HCT116 (cell line): ENCODE measurements around the gene RET. TPM values are rescaled to one million over a fixed set of nuclear protein-coding genes. Genes with fewer than 3 reads are reported as not detected.

Experiments
- ATAC-seq: fragments of 200-7000 bp; cut with Tn5 transposase; 2 replicates; pipeline ENCODE4 v1.9.1; 2020; ENCODE audit warnings: mild to moderate bottlenecking, moderate library complexity
- BruUV-seq: library from RNA; stranded (reverse); fragments of 400-500 nt; replicated peaks from 2 replicates; lab custom pipeline; 2021; lab: Mats Ljungman, UMichigan
- CTCF ChIA-PET: fragments of 300-600 bp; sonication (Branson Sonifier 250); formaldehyde crosslinking; loops from one replicate; lab custom pipeline; 2021; ENCODE audit warnings: antibody characterized with exemption; lab: Charles Lee
- POLR2A ChIA-PET: fragments of 300-600, 350-600 bp; sonication (Branson Sonifier 250); formaldehyde crosslinking; loops from one replicate; lab custom pipeline; 2021; ENCODE audit warnings: antibody characterized with exemption; lab: Charles Lee
- RAD21 ChIA-PET, 2 experiments: fragments of 300-600 bp; sonication (Branson Sonifier 250); formaldehyde crosslinking; loops; one replicate each; lab custom pipeline; 2023; ENCODE audit warnings: low total read pairs in 2 of 2; ENCODE audit not compliant: uncharacterized antibody in 2 of 2, unreplicated experiment in 2 of 2, low non-redundant PET in 1 of 2; lab: Charles Lee
- DNase-seq: peaks from one replicate; pipeline ENCODE4 v3.0.0-alpha.2; 2010; ENCODE audit warnings: low read depth, low spot score
- H2AFZ ChIP-seq: fragments of 200-600 bp; shearing (Covaris generic), sonication (generic); 2 replicates; pipeline ENCODE4 v1.6.1; 2017; ENCODE audit warnings: low read depth, mixed run types, mixed read lengths, antibody characterized with exemption, low read length; ENCODE audit not compliant: poor library complexity, severe bottlenecking
- H3K27ac ChIP-seq: 2 replicates; pipeline ENCODE4 v1.5.1; 2012; ENCODE audit warnings: low read depth, low read length
- H3K27me3 ChIP-seq: fragments of 200-600 bp; sonication (generic); 2 replicates; pipeline ENCODE4 v1.6.1; 2016; ENCODE audit warnings: mixed run types, low read length, mixed read lengths; ENCODE audit not compliant: insufficient read depth
- H3K36me3 ChIP-seq, 2 experiments: fragments of 200-500 bp in 1 of 2; fragments of 200-600 bp in 1 of 2; sonication (Bioruptor generic) in 1 of 2; sonication (generic) in 1 of 2; 2 replicates each; pipeline versions ENCODE4 v1.5.1 to v1.6.1; 2014 to 2016; ENCODE audit warnings: low read length in 2 of 2, inconsistent platforms in 1 of 2, mixed read lengths in 1 of 2, mixed run types in 1 of 2; ENCODE audit not compliant: insufficient read depth in 2 of 2, control insufficient read depth in 1 of 2
- H3K4me1 ChIP-seq, 2 experiments: fragments of 200-600 bp in 1 of 2; sonication (generic) in 1 of 2; 2 replicates each; pipeline versions ENCODE4 v1.5.1 to v1.6.1; 2012 to 2017; ENCODE audit warnings: low read length in 2 of 2, inconsistent platforms in 1 of 2, mild to moderate bottlenecking in 1 of 2, mixed read lengths in 1 of 2, mixed run types in 1 of 2, moderate library complexity in 1 of 2; ENCODE audit not compliant: insufficient read depth in 2 of 2, control insufficient read depth in 1 of 2
- H3K4me2 ChIP-seq: fragments of 200-600 bp; sonication (generic); 2 replicates; pipeline ENCODE4 v1.6.1; 2017; ENCODE audit warnings: mixed run types, low read length, mixed read lengths
- H3K4me3 ChIP-seq, 2 experiments: fragments of 200-600 bp in 1 of 2; sonication (generic) in 1 of 2; replicated peaks in 1 of 2; 2 replicates each; pipeline ENCODE4 v1.5.1; 2011 to 2016; ENCODE audit warnings: low read length in 2 of 2, control low read depth in 1 of 2, low read depth in 1 of 2, mild to moderate bottlenecking in 1 of 2, mixed read lengths in 1 of 2, mixed run types in 1 of 2
- H3K79me2 ChIP-seq: fragments of 200-600 bp; sonication (generic); 2 replicates; pipeline ENCODE4 v1.6.1; 2017; ENCODE audit warnings: mild to moderate bottlenecking, mixed run types, low read length, moderate library complexity, mixed read lengths; ENCODE audit not compliant: insufficient read depth
- H3K9ac ChIP-seq: fragments of 200-600 bp; sonication (generic); 2 replicates; pipeline ENCODE4 v1.6.1; 2016; ENCODE audit warnings: low read length, mixed read lengths
- H3K9me2 ChIP-seq: fragments of 200-600 bp; sonication (generic), shearing (Covaris generic); 2 replicates; pipeline ENCODE4 v1.6.1; 2017; ENCODE audit warnings: mixed run types, mild to moderate bottlenecking, moderate library complexity; ENCODE audit not compliant: insufficient read depth
- H3K9me3 ChIP-seq, 2 experiments: fragments of 200-500 bp in 1 of 2; fragments of 200-600 bp in 1 of 2; sonication (Bioruptor generic) in 1 of 2; sonication (generic) in 1 of 2; 2 replicates each; pipeline ENCODE4 v1.6.1; 2014 to 2017; ENCODE audit warnings: low read length in 2 of 2, mixed read lengths in 2 of 2, inconsistent platforms in 1 of 2, low read depth in 1 of 2, mild to moderate bottlenecking in 1 of 2, mixed run types in 1 of 2, moderate library complexity in 1 of 2; ENCODE audit not compliant: control insufficient read depth in 1 of 2, insufficient read depth in 1 of 2
- H4K20me1 ChIP-seq: fragments of 200-600 bp; sonication (generic), shearing (Covaris generic); 2 replicates; pipeline ENCODE4 v1.6.1; 2017; ENCODE audit warnings: mixed run types, mild to moderate bottlenecking, moderate library complexity; ENCODE audit not compliant: insufficient read depth
- CEBPB ChIP-seq: IDR thresholded peaks from 2 replicates; pipeline ENCODE4 v1.6.1; 2012; ENCODE audit warnings: low read depth
- ELF1 ChIP-seq: IDR thresholded peaks from 2 replicates; pipeline ENCODE4 v1.6.1; 2012; ENCODE audit warnings: low read depth, borderline replicate concordance
- EZH2 ChIP-seq: fragments of 200-600 bp; sonication (generic); IDR thresholded peaks from 2 replicates; pipeline ENCODE4 v1.6.1; 2017; ENCODE audit warnings: antibody characterized with exemption, mixed run types
- EZH2phosphoT487 ChIP-seq: fragments of 200-600 bp; IDR thresholded peaks from 2 replicates; pipeline ENCODE4 v1.6.1; 2018; ENCODE audit warnings: antibody characterized with exemption, borderline replicate concordance
- FOSL1 ChIP-seq: IDR thresholded peaks from 2 replicates; pipeline ENCODE4 v1.6.1; 2012; ENCODE audit warnings: low read depth
- JUND ChIP-seq: IDR thresholded peaks from 2 replicates; pipeline ENCODE4 v1.6.1; 2012
- RAD21 ChIP-seq: IDR thresholded peaks from 2 replicates; pipeline ENCODE4 v1.6.1; 2012; ENCODE audit warnings: low read depth, mild to moderate bottlenecking
- SIN3A ChIP-seq: IDR thresholded peaks from 2 replicates; pipeline ENCODE4 v1.6.1; 2012; ENCODE audit warnings: low read depth
- SP1 ChIP-seq: IDR thresholded peaks from 2 replicates; pipeline ENCODE4 v1.6.1; 2012; ENCODE audit warnings: low read depth
- SRF ChIP-seq: IDR thresholded peaks from 2 replicates; pipeline ENCODE4 v1.6.1; 2012; ENCODE audit warnings: low read depth
- TCF7L2 ChIP-seq: IDR thresholded peaks from 2 replicates; pipeline ENCODE4 v1.7.0; 2011; ENCODE audit warnings: borderline replicate concordance, inconsistent platforms; ENCODE audit not compliant: insufficient read depth, insufficient read length; ENCODE audit errors: extremely low read depth
- YY1 ChIP-seq: IDR thresholded peaks from 2 replicates; pipeline ENCODE4 v1.6.1; 2011; ENCODE audit warnings: low read length, low read depth, moderate library complexity, mild to moderate bottlenecking; ENCODE audit not compliant: insufficient replicate concordance; ENCODE audit errors: extremely low read depth
- ZFX ChIP-seq: fragments of 450-650 bp; IDR thresholded peaks from 2 replicates; pipeline ENCODE4 v1.6.1; 2017
- intact Hi-C: fragments of 100-400 bp; cut with micrococcal nuclease; formaldehyde crosslinking; loops from 2 replicates; pipeline ENCODE4 v1.10.0; 2022
- total RNA-seq: library from RNA; stranded (reverse); gene quantifications from one replicate; pipeline ENCODE4 v1.2.1, GENCODE V29; 2021; ENCODE audit not compliant: unreplicated experiment
- TF ChIP-seq, protein P1 (sequence below): IDR thresholded peaks from 2 replicates; pipeline ENCODE4 v1.6.1; 2012
- TF ChIP-seq, protein P2 (sequence below): IDR thresholded peaks from 2 replicates; pipeline ENCODE4 v1.6.1; 2012; ENCODE audit warnings: low read depth
- TF ChIP-seq, protein P3 (sequence below), 3 experiments: fragments of 200-600 bp in 1 of 3; sonication (generic) in 1 of 3; IDR thresholded peaks in 2 of 3; conservative IDR thresholded peaks in 1 of 3; 2 replicates each; pipeline ENCODE4 v1.5.1; 2012 to 2017; ENCODE audit warnings: low read depth in 2 of 3, low read length in 2 of 3, antibody characterized with exemption in 1 of 3, borderline replicate concordance in 1 of 3, control low read depth in 1 of 3, mild to moderate bottlenecking in 1 of 3, mixed read lengths in 1 of 3, mixed run types in 1 of 3, moderate library complexity in 1 of 3; ENCODE audit not compliant: insufficient read depth in 1 of 3
- TF ChIP-seq, protein P4 (sequence below): IDR thresholded peaks from 2 replicates; pipeline ENCODE4 v1.6.1; 2012
- TF ChIP-seq, protein P5 (sequence below): IDR thresholded peaks from 2 replicates; pipeline ENCODE4 v1.6.1; 2011; ENCODE audit warnings: mild to moderate bottlenecking, low read length, moderate library complexity; ENCODE audit not compliant: insufficient replicate concordance; ENCODE audit errors: extremely low read depth

The RET gene
- total RNA-seq, 1 experiment from 2014 or later, result 5.9 TPM

DNA sequence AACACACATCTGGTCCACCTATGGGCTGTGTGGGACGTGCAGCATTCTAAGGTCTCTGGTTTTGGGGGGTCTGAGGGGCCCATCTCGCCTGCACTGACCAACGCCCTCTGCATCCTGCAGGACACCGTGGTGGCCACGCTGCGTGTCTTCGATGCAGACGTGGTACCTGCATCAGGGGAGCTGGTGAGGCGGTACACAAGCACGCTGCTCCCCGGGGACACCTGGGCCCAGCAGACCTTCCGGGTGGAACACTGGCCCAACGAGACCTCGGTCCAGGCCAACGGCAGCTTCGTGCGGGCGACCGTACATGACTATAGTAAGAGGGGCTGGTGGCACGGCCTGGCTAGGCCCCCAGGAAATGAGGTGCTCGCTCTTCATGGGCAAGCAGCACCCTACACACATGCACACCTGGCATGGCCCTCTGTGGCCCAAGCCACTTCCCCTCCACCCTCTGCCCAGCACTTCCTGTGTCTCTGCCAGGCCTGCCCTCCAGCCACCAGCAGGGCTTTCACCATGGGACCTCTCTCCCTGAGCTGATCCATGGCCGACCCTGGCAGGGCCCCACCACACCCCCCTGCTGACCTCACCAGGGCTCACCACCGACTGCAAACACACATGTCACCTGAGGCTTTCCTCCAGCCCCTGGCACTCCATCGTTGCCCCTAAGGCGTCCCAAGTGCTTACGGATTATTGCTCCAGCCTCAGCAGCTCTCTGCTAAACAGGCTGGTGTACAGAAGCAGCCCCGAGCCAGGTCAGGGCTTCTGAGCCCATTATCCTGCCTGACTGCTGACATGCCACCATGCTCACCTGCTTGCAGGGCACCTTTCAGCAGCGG, 29.6 kb downstream of the RET start:
- H2AFZ ChIP-seq, result no peak overlapping the region
- H3K27ac ChIP-seq, result no peak overlapping the region
- intact Hi-C loops, result no loop called here
- ChIA-PET CTCF (no interaction called here), RAD21 (interaction anchor here in 1 of 2 experiments (0.7 kb wide), 1 partner anchor 354 kb away, joined by 3 read pairs; no protein-coding TSS in a partner anchor), POLR2A (no interaction called here)
- H3K4me3 ChIP-seq, result no peak overlapping the region
- BruUV-seq, result no TSS peak
- no peak overlapping the region for H3K9ac ChIP-seq
- no peaks in the 10 kb centered on the region for H4K20me1 ChIP-seq
- peaks cover 0 to 10% of the 10 kb centered on the region in 2 experiments; a peak in 2 of 4 replicates for H3K4me1 ChIP-seq
- H3K36me3 ChIP-seq, result no peaks in the 10 kb centered on the region
- H3K79me2 ChIP-seq, result no peaks in the 10 kb centered on the region
- H3K9me3 ChIP-seq, result no peaks in the 10 kb centered on the region
- H3K9me2 ChIP-seq, result no peaks in the 10 kb centered on the region
- no peak for DNase-seq
- H3K27me3 ChIP-seq, result no peaks in the 10 kb centered on the region
- no peak overlapping the region for H3K4me2 ChIP-seq
- TF ChIP-seq SRF, result no peak
- no peak for TF ChIP-seq RAD21
- TF ChIP-seq YY1, result no peak
- TF ChIP-seq CEBPB, result no peak
- TF ChIP-seq, protein P1, sequence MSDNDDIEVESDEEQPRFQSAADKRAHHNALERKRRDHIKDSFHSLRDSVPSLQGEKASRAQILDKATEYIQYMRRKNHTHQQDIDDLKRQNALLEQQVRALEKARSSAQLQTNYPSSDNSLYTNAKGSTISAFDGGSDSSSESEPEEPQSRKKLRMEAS, result no peak
- TF ChIP-seq, protein P2, sequence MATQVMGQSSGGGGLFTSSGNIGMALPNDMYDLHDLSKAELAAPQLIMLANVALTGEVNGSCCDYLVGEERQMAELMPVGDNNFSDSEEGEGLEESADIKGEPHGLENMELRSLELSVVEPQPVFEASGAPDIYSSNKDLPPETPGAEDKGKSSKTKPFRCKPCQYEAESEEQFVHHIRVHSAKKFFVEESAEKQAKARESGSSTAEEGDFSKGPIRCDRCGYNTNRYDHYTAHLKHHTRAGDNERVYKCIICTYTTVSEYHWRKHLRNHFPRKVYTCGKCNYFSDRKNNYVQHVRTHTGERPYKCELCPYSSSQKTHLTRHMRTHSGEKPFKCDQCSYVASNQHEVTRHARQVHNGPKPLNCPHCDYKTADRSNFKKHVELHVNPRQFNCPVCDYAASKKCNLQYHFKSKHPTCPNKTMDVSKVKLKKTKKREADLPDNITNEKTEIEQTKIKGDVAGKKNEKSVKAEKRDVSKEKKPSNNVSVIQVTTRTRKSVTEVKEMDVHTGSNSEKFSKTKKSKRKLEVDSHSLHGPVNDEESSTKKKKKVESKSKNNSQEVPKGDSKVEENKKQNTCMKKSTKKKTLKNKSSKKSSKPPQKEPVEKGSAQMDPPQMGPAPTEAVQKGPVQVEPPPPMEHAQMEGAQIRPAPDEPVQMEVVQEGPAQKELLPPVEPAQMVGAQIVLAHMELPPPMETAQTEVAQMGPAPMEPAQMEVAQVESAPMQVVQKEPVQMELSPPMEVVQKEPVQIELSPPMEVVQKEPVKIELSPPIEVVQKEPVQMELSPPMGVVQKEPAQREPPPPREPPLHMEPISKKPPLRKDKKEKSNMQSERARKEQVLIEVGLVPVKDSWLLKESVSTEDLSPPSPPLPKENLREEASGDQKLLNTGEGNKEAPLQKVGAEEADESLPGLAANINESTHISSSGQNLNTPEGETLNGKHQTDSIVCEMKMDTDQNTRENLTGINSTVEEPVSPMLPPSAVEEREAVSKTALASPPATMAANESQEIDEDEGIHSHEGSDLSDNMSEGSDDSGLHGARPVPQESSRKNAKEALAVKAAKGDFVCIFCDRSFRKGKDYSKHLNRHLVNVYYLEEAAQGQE, result no peak
- TF ChIP-seq, protein P3, sequence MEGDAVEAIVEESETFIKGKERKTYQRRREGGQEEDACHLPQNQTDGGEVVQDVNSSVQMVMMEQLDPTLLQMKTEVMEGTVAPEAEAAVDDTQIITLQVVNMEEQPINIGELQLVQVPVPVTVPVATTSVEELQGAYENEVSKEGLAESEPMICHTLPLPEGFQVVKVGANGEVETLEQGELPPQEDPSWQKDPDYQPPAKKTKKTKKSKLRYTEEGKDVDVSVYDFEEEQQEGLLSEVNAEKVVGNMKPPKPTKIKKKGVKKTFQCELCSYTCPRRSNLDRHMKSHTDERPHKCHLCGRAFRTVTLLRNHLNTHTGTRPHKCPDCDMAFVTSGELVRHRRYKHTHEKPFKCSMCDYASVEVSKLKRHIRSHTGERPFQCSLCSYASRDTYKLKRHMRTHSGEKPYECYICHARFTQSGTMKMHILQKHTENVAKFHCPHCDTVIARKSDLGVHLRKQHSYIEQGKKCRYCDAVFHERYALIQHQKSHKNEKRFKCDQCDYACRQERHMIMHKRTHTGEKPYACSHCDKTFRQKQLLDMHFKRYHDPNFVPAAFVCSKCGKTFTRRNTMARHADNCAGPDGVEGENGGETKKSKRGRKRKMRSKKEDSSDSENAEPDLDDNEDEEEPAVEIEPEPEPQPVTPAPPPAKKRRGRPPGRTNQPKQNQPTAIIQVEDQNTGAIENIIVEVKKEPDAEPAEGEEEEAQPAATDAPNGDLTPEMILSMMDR (IDR thresholded peaks at IDR 0.05 in 2 of 3, conservative IDR thresholded peaks at IDR 0.05 in 1 of 3; ENCODE audit: borderline replicate concordance in 1 of 3, insufficient read depth in 1 of 3, low read depth in 2 of 3, low read length in 2 of 3), result no peak
- no peak for TF ChIP-seq FOSL1
- TF ChIP-seq EZH2phosphoT487, result no peak
- no peak for TF ChIP-seq SIN3A
- TF ChIP-seq ZFX, result no peak
- TF ChIP-seq, protein P4, sequence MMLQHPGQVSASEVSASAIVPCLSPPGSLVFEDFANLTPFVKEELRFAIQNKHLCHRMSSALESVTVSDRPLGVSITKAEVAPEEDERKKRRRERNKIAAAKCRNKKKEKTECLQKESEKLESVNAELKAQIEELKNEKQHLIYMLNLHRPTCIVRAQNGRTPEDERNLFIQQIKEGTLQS, result no peak
- TF ChIP-seq, protein P5, sequence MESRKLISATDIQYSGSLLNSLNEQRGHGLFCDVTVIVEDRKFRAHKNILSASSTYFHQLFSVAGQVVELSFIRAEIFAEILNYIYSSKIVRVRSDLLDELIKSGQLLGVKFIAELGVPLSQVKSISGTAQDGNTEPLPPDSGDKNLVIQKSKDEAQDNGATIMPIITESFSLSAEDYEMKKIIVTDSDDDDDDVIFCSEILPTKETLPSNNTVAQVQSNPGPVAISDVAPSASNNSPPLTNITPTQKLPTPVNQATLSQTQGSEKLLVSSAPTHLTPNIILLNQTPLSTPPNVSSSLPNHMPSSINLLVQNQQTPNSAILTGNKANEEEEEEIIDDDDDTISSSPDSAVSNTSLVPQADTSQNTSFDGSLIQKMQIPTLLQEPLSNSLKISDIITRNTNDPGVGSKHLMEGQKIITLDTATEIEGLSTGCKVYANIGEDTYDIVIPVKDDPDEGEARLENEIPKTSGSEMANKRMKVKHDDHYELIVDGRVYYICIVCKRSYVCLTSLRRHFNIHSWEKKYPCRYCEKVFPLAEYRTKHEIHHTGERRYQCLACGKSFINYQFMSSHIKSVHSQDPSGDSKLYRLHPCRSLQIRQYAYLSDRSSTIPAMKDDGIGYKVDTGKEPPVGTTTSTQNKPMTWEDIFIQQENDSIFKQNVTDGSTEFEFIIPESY, result no peak
- no peak for TF ChIP-seq SP1
- TF ChIP-seq JUND, result no peak
- TF ChIP-seq EZH2, result no peak
- no peak for TF ChIP-seq ELF1
- no peak for TF ChIP-seq TCF7L2
- no peak for ATAC-seq
